ENCODE results near the gene RPS21. TPM values are rescaled to one million over a fixed set of nuclear protein-coding genes. Genes with fewer than 3 reads are reported as not detected.
"Not testable (repeated sequence)": the region's sequence is repeated elsewhere in the genome, so short reads cannot be mapped to it uniquely, and the experiment has no call there.

The RPS21 gene
- total RNA-seq, 6 experiments from 2014 or later, result 1,061 to 1,388 (median 1,229) TPM

GRCh38 chr20:62425281-62426058 lies 38.6 kb downstream of the RPS21 start:
- Mint-ChIP-seq H3K4me1 (ENCODE audit: low read depth) (no peaks in the 10 kb centered on the region), H3K4me3 (no peak overlapping the region), H3K9me3 (no peaks in the 10 kb centered on the region), H3K36me3 (ENCODE audit: low read depth) (no peaks in the 10 kb centered on the region), H3K27ac (no peak overlapping the region), H3K27me3 (ENCODE audit: insufficient read depth) (peaks cover 21% of the 10 kb centered on the region)
- DNase-seq, result no peak
- no peak for TF ChIP-seq CTCF (IDR thresholded peaks at IDR 0.05)

- H3K36me3 Mint-ChIP-seq (ENCODE audit: low read depth); H3K4me1 Mint-ChIP-seq (ENCODE audit: low read depth); H3K9me3 Mint-ChIP-seq; DNase-seq; H3K27ac Mint-ChIP-seq; H3K4me3 Mint-ChIP-seq: not testable (repeated sequence)
- H3K27me3 Mint-ChIP-seq (ENCODE audit: insufficient read depth), result peaks cover 23% of the 10 kb centered on the region
Measured at GRCh38 chr20:62426059-62426348, 39.1 kb downstream of the RPS21 start.

GRCh38 chr20:62426699-62427131 lies 39.8 kb downstream of the RPS21 start:
- Mint-ChIP-seq H3K4me1 (ENCODE audit: low read depth) (no peaks in the 10 kb centered on the region), H3K4me3 (no peak overlapping the region)

GRCh38 chr20:62427172-62428001 lies 40.5 kb downstream of the RPS21 start, which contains the start of gene RBBP8NL:
Gene RBBP8NL (minus strand): TSS chr20:62427539. CDS start chr20:62419647, 7,892 bp downstream.
- Mint-ChIP-seq H3K27ac (no peak within 1 kb of the TSS), H3K4me1 (ENCODE audit: low read depth) (no peaks in the 10 kb centered on the region), H3K9me3 (no peaks in the 10 kb centered on the region), H3K27me3 (ENCODE audit: insufficient read depth) (peaks cover 35% of the 10 kb centered on the region), H3K4me3 (no peak within 1 kb of the TSS), H3K36me3 (ENCODE audit: low read depth) (no peaks in the 10 kb centered on the region)
- no peak for TF ChIP-seq CTCF (IDR thresholded peaks at IDR 0.05)
- DNase-seq, result no peak

More at GRCh38 chr20:62426699-62427131, 39.8 kb downstream of the RPS21 start:
- Mint-ChIP-seq H3K36me3 (ENCODE audit: low read depth) (no peaks in the 10 kb centered on the region), H3K9me3 (no peaks in the 10 kb centered on the region), H3K27ac (no peak overlapping the region), H3K27me3 (ENCODE audit: insufficient read depth) (peaks cover 28% of the 10 kb centered on the region)
- no peak for DNase-seq
- TF ChIP-seq CTCF (IDR thresholded peaks at IDR 0.05), result no peak

GRCh38 chr20:62428002-62428372 lies 41.1 kb downstream of the RPS21 start:
- no peaks in the 10 kb centered on the region for H3K36me3 Mint-ChIP-seq (ENCODE audit: low read depth)
- no peak for TF ChIP-seq CTCF (IDR thresholded peaks at IDR 0.05)
- DNase-seq, result no peak
- H3K4me1 Mint-ChIP-seq (ENCODE audit: low read depth), result no peaks in the 10 kb centered on the region
- no peak overlapping the region for H3K27ac Mint-ChIP-seq
- peaks cover 38% of the 10 kb centered on the region for H3K27me3 Mint-ChIP-seq (ENCODE audit: insufficient read depth)
- H3K4me3 Mint-ChIP-seq, result no peak overlapping the region
- no peaks in the 10 kb centered on the region for H3K9me3 Mint-ChIP-seq
